Gastrocnemius medialis (tissue), 4 donors: ENCODE measurements around the gene BTF3.

Experiments used
- POLR2A ChIP-seq, 2 donors: fragments of 450-650 bp; IDR thresholded peaks; one replicate each; pipeline ENCODE4 v1.6.1; 2017; ENCODE audit warnings: antibody characterized with exemption in 2 of 2, mild to moderate bottlenecking in 2 of 2, moderate library complexity in 2 of 2
- TF ChIP-seq, protein P1 (sequence below), 5 experiments: fragments of 450-650 bp in 3 of 5; fragments of 200-600 bp in 2 of 5; sonication (generic) in 2 of 5; IDR thresholded peaks in 4 of 5; conservative IDR thresholded peaks in 1 of 5; 1 replicate in 4 of 5; 2 replicates in 1 of 5; pipeline ENCODE4 v1.5.1; 2016 to 2019; ENCODE audit warnings: antibody characterized with exemption in 5 of 5, mild to moderate bottlenecking in 3 of 5, moderate library complexity in 3 of 5

DNA sequence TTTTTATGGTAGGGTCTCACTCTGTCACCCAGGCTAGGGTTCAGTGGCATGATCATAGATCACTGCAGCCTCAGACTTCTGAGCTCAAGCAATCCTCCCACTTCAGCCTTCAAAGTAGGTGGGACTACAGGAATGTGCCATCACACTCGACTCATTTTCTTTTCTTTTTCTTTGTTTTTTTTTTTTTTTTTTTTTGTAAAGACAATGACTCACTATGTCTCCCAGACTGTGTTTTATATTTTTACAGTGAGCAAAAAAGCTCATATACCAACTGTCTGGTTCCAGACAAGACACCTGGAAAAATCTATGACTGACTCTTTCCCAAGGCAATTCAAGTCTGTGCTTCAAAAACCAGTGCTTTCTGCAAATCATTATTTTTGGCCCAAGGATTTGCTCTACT is 38.9 kb upstream of the BTF3 start:
- TF ChIP-seq, protein P1, sequence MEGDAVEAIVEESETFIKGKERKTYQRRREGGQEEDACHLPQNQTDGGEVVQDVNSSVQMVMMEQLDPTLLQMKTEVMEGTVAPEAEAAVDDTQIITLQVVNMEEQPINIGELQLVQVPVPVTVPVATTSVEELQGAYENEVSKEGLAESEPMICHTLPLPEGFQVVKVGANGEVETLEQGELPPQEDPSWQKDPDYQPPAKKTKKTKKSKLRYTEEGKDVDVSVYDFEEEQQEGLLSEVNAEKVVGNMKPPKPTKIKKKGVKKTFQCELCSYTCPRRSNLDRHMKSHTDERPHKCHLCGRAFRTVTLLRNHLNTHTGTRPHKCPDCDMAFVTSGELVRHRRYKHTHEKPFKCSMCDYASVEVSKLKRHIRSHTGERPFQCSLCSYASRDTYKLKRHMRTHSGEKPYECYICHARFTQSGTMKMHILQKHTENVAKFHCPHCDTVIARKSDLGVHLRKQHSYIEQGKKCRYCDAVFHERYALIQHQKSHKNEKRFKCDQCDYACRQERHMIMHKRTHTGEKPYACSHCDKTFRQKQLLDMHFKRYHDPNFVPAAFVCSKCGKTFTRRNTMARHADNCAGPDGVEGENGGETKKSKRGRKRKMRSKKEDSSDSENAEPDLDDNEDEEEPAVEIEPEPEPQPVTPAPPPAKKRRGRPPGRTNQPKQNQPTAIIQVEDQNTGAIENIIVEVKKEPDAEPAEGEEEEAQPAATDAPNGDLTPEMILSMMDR (IDR thresholded peaks at IDR 0.05 in 4 of 5, conservative IDR thresholded peaks at IDR 0.05 in 1 of 5) = no peak
- no peak for TF ChIP-seq POLR2A (IDR thresholded peaks at IDR 0.05)
